ENCODE results near the gene GPC1. TPM values are rescaled to one million over a fixed set of nuclear protein-coding genes. Genes with fewer than 3 reads are reported as not detected.

GPC1 gene
- total and polyA plus RNA-seq, 2 of the 4 experiments (the other 2 are of a cell fraction): 16.0 to 211 TPM

DNA sequence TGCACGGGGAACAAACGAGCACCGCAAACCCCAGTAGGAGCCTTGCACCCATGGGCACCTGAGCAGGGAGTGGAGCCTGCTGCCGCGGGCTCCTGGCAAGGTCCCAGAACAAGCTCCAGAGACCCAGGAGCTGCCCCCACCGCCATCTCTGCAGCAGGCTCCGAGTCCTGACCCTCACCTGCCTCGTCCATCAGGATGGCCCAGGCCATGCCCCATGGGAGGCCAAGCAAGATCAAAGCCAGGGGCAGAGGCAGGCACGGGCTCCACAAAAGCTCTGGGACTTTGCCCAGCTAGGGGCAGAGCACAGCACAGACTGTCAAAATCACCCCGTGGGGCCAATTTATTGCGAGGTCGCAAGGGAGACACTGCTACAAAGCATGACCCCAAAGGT is 43.6 kb downstream of the GPC1 start:
- no peaks in the 10 kb centered on the region for H3K9me1 ChIP-seq (ENCODE audit: insufficient read depth, low read length)
- no peak overlapping the region for H3K14ac ChIP-seq (replicated peaks; ENCODE audit: low read depth, low read length)
- POLR2A ChIA-PET (ENCODE audit: unreplicated experiment): no interaction called here
- no TSS peak for BruUV-seq (replicated peaks)
- H3K27ac ChIP-seq (ENCODE audit: insufficient read depth, low read length): no peak overlapping the region
- ATAC-seq (ENCODE audit: low read depth) (no peak), DNase-seq (no peak)
- no peak overlapping the region for H4K91ac ChIP-seq (ENCODE audit: insufficient read depth, low read depth, low read length)
- H2BK20ac ChIP-seq (ENCODE audit: low read depth, low read length): no peak overlapping the region
- CTCF ChIA-PET: no interaction called here
- no peak overlapping the region for H3K4ac ChIP-seq (ENCODE audit: low read depth, low read length)
- no peak overlapping the region for H3K56ac ChIP-seq (ENCODE audit: extremely low read depth, insufficient read depth, low read length)
- no peak overlapping the region for H4K5ac ChIP-seq (ENCODE audit: low read depth, low read length)
- H2BK120ac ChIP-seq (ENCODE audit: low read depth, low read length): no peak overlapping the region
- H3K9me3 ChIP-seq (ENCODE audit: control insufficient read depth, insufficient read depth, low read length): no peaks in the 10 kb centered on the region
- H3K23ac ChIP-seq (ENCODE audit: low read depth, low read length): no peak overlapping the region
- H2AK5ac ChIP-seq (ENCODE audit: low read depth, low read length): no peak overlapping the region
- H4K8ac ChIP-seq (ENCODE audit: low read depth in 2 of 2, low read length in 2 of 2): no peak overlapping the region
- H3K36me3 ChIP-seq (ENCODE audit: control insufficient read depth, insufficient read depth, low read length): no peaks in the 10 kb centered on the region
- H3K4me2 ChIP-seq (ENCODE audit: low read depth, low read length): no peak overlapping the region
- no peaks in the 10 kb centered on the region for H3K27me3 ChIP-seq (ENCODE audit: control insufficient read depth, insufficient read depth, low read length)
- H3K9ac ChIP-seq (ENCODE audit: low read depth, low read length): no peak overlapping the region
- H3K4me3 ChIP-seq (ENCODE audit: insufficient read depth, low read depth, low read length): no peak overlapping the region
- no peak overlapping the region for H2AK9ac ChIP-seq (replicated peaks; ENCODE audit: low read depth, low read length, poor library complexity)
- H2BK5ac ChIP-seq (ENCODE audit: low read depth, low read length, poor library complexity, severe bottlenecking): no peak overlapping the region
- TF ChIP-seq, protein P1, sequence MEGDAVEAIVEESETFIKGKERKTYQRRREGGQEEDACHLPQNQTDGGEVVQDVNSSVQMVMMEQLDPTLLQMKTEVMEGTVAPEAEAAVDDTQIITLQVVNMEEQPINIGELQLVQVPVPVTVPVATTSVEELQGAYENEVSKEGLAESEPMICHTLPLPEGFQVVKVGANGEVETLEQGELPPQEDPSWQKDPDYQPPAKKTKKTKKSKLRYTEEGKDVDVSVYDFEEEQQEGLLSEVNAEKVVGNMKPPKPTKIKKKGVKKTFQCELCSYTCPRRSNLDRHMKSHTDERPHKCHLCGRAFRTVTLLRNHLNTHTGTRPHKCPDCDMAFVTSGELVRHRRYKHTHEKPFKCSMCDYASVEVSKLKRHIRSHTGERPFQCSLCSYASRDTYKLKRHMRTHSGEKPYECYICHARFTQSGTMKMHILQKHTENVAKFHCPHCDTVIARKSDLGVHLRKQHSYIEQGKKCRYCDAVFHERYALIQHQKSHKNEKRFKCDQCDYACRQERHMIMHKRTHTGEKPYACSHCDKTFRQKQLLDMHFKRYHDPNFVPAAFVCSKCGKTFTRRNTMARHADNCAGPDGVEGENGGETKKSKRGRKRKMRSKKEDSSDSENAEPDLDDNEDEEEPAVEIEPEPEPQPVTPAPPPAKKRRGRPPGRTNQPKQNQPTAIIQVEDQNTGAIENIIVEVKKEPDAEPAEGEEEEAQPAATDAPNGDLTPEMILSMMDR (conservative IDR thresholded peaks at IDR 0.05; ENCODE audit: low read depth, low read length): no peak
- no peak for TF ChIP-seq MAZ (IDR thresholded peaks at IDR 0.05; ENCODE audit: borderline replicate concordance, low read depth, low read length)
- TF ChIP-seq MXI1 (IDR thresholded peaks at IDR 0.05; ENCODE audit: borderline replicate concordance, low read depth, low read length): no peak
- TF ChIP-seq FOS (IDR thresholded peaks at IDR 0.05; ENCODE audit: low read depth, low read length): no peak
- TF ChIP-seq CEBPB (IDR thresholded peaks at IDR 0.05; ENCODE audit: low read depth, low read length): no peak
- TF ChIP-seq MAFK (IDR thresholded peaks at IDR 0.05; ENCODE audit: low read depth, low read length): no peak
- TF ChIP-seq RCOR1 (IDR thresholded peaks at IDR 0.05; ENCODE audit: insufficient replicate concordance, low read length): no peak
- TF ChIP-seq RFX5 (IDR thresholded peaks at IDR 0.05; ENCODE audit: low read depth, low read length): no peak
- TF ChIP-seq RAD21 (IDR thresholded peaks at IDR 0.05; ENCODE audit: low read length): no peak
- TF ChIP-seq USF2 (IDR thresholded peaks at IDR 0.05; ENCODE audit: low read depth, low read length): no peak
- TF ChIP-seq NFE2L2 (IDR thresholded peaks at IDR 0.05; ENCODE audit: low read depth, low read length): no peak
- TF ChIP-seq POLR2A (IDR thresholded peaks at IDR 0.05; ENCODE audit: low read depth, low read length): no peak
- TF ChIP-seq ELK1 (IDR thresholded peaks at IDR 0.05; ENCODE audit: borderline replicate concordance, low read depth, low read length): no peak
- no peak for TF ChIP-seq BHLHE40 (IDR thresholded peaks at IDR 0.05; ENCODE audit: low read depth, low read length)
- no peak for TF ChIP-seq CHD1 (IDR thresholded peaks at IDR 0.05; ENCODE audit: low read depth, low read length)
- TF ChIP-seq SMC3 (IDR thresholded peaks at IDR 0.05; ENCODE audit: low read depth, low read length): no peak
- H3K79me1 ChIP-seq (ENCODE audit: low read depth in 1 of 2, low read length in 2 of 2): no peaks in the 10 kb centered on the region
- H3K18ac ChIP-seq (ENCODE audit: low read depth, low read length): no peak overlapping the region
- in situ Hi-C loops (cut with MboI; ENCODE audit: low sequenced_read_pairs) (no loop called here), intact Hi-C loops (cut with micrococcal nuclease) (no loop called here), dilution Hi-C loops (cut with HindIII; ENCODE audit: low sequenced_read_pairs, unreplicated experiment) (no loop called here)
- H2AFZ ChIP-seq (replicated peaks; ENCODE audit: low read length, poor library complexity): no peak overlapping the region
- no peak overlapping the region for H2BK15ac ChIP-seq (ENCODE audit: low read depth, low read length)
- H4K20me1 ChIP-seq (ENCODE audit: insufficient read depth, low read length): no peaks in the 10 kb centered on the region
- no peaks in the 10 kb centered on the region for H3K4me1 ChIP-seq (ENCODE audit: control insufficient read depth, insufficient read depth, low read length)
- WGBS, 2 experiments (ENCODE audit: extremely low coverage in 2 of 2, insufficient read length in 1 of 2): 63% methylated on average over 12 of the region's 12 CpGs; no CpG with 5 or more reads in 1 of the 2 experiments
